K562 (cell line): Measurements from ENCODE around the gene RBM7. TPM values are rescaled to one million over a fixed set of nuclear protein-coding genes. Genes with fewer than 3 reads are reported as not detected.

Experiments
- ATAC-seq: fragments of 200-7000 bp; cut with Tn5 transposase; 3 replicates; pipeline ENCODE4 v1.9.1; 2020; ENCODE audit warnings: moderate library complexity
- BruUV-seq: library from RNA; stranded (reverse); fragments of 400-500 nt; replicated peaks from 2 replicates; lab custom pipeline; 2021; lab: Mats Ljungman, UMichigan
- CTCF ChIA-PET: fragments of 300-600 bp; formaldehyde crosslinking; extraction: SDS; loops from one replicate; lab custom pipeline; 2021; ENCODE audit warnings: low intra/inter-chr PET ratio; lab: Yijun Ruan, JAX
- POLR2A ChIA-PET: fragments of 300-600, 350-650 bp; sonication (Branson Sonifier 250); formaldehyde crosslinking; extraction: SDS; loops from one replicate; lab custom pipeline; 2021; ENCODE audit warnings: antibody characterized with exemption, inconsistent platforms; lab: Yijun Ruan, JAX
- DNase-seq, 4 experiments: peaks; one replicate each; pipeline versions ENCODE4 v3.0.0 to v3.0.0-alpha.2; 2011 to 2018; ENCODE audit warnings: low spot score in 3 of 4, mixed read lengths in 3 of 4; ENCODE audit errors: extremely low read depth in 1 of 4
- FAIRE-seq: peaks from 2 replicates; lab custom pipeline; 2011; peaks lifted over from hg19 to GRCh38; lab: Jason Lieb, UNC
- H2AFZ ChIP-seq: 2 replicates; pipeline ENCODE4 v1.6.0; 2011; ENCODE audit warnings: low read depth, low read length, control low read depth, inconsistent platforms
- H3K27ac ChIP-seq: fragments of 200-600 bp; 3 replicates; pipeline ENCODE4 v1.8.0; 2011; ENCODE audit warnings: low read depth, mild to moderate bottlenecking, control low read depth, inconsistent platforms, low read length, moderate library complexity, mixed read lengths; ENCODE audit errors: extremely low read depth
- H3K27me3 ChIP-seq, 2 experiments: fragments of 300-600 bp in 1 of 2; 2 replicates in 1 of 2; 3 replicates in 1 of 2; pipeline versions ENCODE4 v1.6.0 to v1.8.0; 2011; ENCODE audit warnings: inconsistent platforms in 2 of 2, low read length in 2 of 2, mild to moderate bottlenecking in 1 of 2, mixed read lengths in 1 of 2, moderate library complexity in 1 of 2; ENCODE audit not compliant: control insufficient read depth in 2 of 2, insufficient read depth in 2 of 2
- H3K36me3 ChIP-seq: fragments of 300-600 bp; 3 replicates; pipeline ENCODE4 v1.8.0; 2011; ENCODE audit warnings: mild to moderate bottlenecking, low read length, inconsistent platforms; ENCODE audit not compliant: control insufficient read depth, insufficient read depth
- H3K4me1 ChIP-seq, 2 experiments: fragments of 200-600 bp in 1 of 2; replicated peaks in 1 of 2; 2 replicates in 1 of 2; 3 replicates in 1 of 2; pipeline versions ENCODE4 v1.5.1 to v1.8.0; 2011; ENCODE audit warnings: inconsistent platforms in 2 of 2, low read length in 2 of 2, mild to moderate bottlenecking in 1 of 2, mixed read lengths in 1 of 2, moderate library complexity in 1 of 2; ENCODE audit not compliant: control insufficient read depth in 2 of 2, insufficient read depth in 2 of 2
- H3K4me2 ChIP-seq: 2 replicates; pipeline ENCODE4 v1.6.1; 2011; ENCODE audit warnings: low read length, control low read depth, inconsistent platforms, mixed read lengths; ENCODE audit not compliant: insufficient read depth
- H3K4me3 ChIP-seq: fragments of 200-600 bp; sonication (generic), shearing (Covaris generic); 2 replicates; pipeline ENCODE4 v1.5.1; 2016; ENCODE audit warnings: control low read depth, inconsistent platforms
- H3K79me2 ChIP-seq: fragments of 200-600 bp; 3 replicates; pipeline ENCODE4 v1.8.0; 2011; ENCODE audit warnings: low read length, inconsistent platforms; ENCODE audit not compliant: control insufficient read depth, insufficient read depth
- H3K9ac ChIP-seq, 2 experiments: 2 replicates each; pipeline versions ENCODE4 v1.6.0 to v1.6.1; 2011; ENCODE audit warnings: low read depth in 2 of 2, low read length in 2 of 2, control low read depth in 1 of 2, inconsistent platforms in 1 of 2, mild to moderate bottlenecking in 1 of 2, mixed read lengths in 1 of 2; ENCODE audit not compliant: insufficient read depth in 1 of 2
- H3K9me1 ChIP-seq: one replicate; pipeline ENCODE4 v1.6.0; 2011; ENCODE audit warnings: inconsistent platforms, mild to moderate bottlenecking, low read length, moderate library complexity; ENCODE audit not compliant: control insufficient read depth, insufficient read depth
- H3K9me3 ChIP-seq: replicated peaks from 2 replicates; pipeline ENCODE4 v1.5.1; 2011; ENCODE audit warnings: low read depth, low read length, inconsistent platforms; ENCODE audit not compliant: control insufficient read depth, insufficient read depth
- H4K20me1 ChIP-seq: replicated peaks from 2 replicates; pipeline ENCODE4 v1.6.1; 2011; ENCODE audit warnings: low read length, inconsistent platforms, mixed read lengths; ENCODE audit not compliant: control insufficient read depth, insufficient read depth
- in situ Hi-C: fragments of 300-500 bp; cut with MboI; formaldehyde crosslinking; loops from 4 replicates; pipeline ENCODE4 v1.15.0; 2018; ENCODE audit warnings: inconsistent platforms, mixed read lengths
- intact Hi-C: fragments of 100-400 bp; cut with micrococcal nuclease; formaldehyde crosslinking; loops from 2 replicates; pipeline ENCODE4 v1.14.2; 2022
- polyA plus RNA-seq, 8 experiments: library from polyadenylated mRNA; depleted of rRNA in 4 of 8; stranded (reverse) in 5 of 8; unstranded in 3 of 8; fragments of >200 nt; fragmentation: Nextera tagmentation in 2 of 8; fragmentation: Illumina TruSeq in 1 of 8; extraction: Ambion mirVana in 2 of 8; extraction: Trizol in 1 of 8; gene quantifications; 2 replicates each; pipeline versions ENCODE4 v1.2.1 to v1.2.3, GENCODE V29; 2011 to 2014; ENCODE audit warnings: inconsistent platforms in 1 of 8, missing spikeins in 1 of 8
- total RNA-seq, 7 experiments: library from RNA; depleted of rRNA in 6 of 7; stranded (reverse); fragments of >200 nt in 6 of 7; fragmentation: Illumina TruSeq in 2 of 7; extraction: Trizol in 2 of 7; gene quantifications; 2 replicates each; pipeline versions ENCODE4 v1.2.1 to v1.2.3, GENCODE V29; 2011 to 2021; ENCODE audit warnings: low replicate concordance in 1 of 7
- TF ChIP-seq, protein P1 (sequence below): sonication (generic); formaldehyde crosslinking; IDR thresholded peaks from 2 replicates; pipeline ENCODE4 v1.8.1; 2023; ENCODE audit warnings: mild to moderate bottlenecking, missing genetic modification reagents, moderate library complexity
- TF ChIP-seq, protein P2 (sequence below), 2 experiments: IDR thresholded peaks; 2 replicates each; pipeline ENCODE4 v1.6.1; 2012; ENCODE audit warnings: improper control_type of control experiment in 2 of 2, low read depth in 2 of 2, low read length in 2 of 2, borderline replicate concordance in 1 of 2

RBM7 gene
- total and polyA plus RNA-seq, 9 of the 15 experiments (the other 6 are each of a cell fraction or from before 2014, with no cell fraction given) = 26.0 to 76.8 (median 49.6) TPM

DNA sequence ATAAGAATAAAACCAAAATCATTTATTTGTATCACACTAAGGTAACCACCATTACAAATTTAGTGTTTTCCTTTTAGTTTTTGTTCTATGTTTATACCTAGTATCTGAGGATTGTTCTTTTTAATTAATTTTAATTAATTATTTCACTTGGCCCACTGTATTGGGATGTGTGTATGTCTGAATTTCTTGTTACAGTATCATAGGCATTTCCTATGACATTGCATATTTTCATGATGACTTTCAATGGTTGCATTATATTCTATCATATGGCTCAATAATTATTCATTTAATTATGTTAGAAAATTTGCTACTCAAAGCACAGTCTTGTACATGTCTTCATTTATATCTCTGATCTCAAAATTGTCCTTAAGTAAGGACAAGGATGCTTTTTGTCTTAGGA is 41.1 kb upstream of the RBM7 start:
- no peak for DNase-seq
- H3K9me3 ChIP-seq = no peaks in the 10 kb centered on the region
- 0 out of 5 replicates have a peak, but pooled peaks cover 0 to 6% of the 10 kb centered on the region in 2 experiments for H3K4me1 ChIP-seq
- ChIA-PET POLR2A (interaction anchor here (0.6 kb wide), 1 partner anchor 88 kb away, joined by 4 read pairs; no protein-coding TSS in a partner anchor), CTCF (no interaction called here)
- no peak overlapping the region for H3K4me3 ChIP-seq
- H3K79me2 ChIP-seq = no peaks in the 10 kb centered on the region
- TF ChIP-seq, protein P1, sequence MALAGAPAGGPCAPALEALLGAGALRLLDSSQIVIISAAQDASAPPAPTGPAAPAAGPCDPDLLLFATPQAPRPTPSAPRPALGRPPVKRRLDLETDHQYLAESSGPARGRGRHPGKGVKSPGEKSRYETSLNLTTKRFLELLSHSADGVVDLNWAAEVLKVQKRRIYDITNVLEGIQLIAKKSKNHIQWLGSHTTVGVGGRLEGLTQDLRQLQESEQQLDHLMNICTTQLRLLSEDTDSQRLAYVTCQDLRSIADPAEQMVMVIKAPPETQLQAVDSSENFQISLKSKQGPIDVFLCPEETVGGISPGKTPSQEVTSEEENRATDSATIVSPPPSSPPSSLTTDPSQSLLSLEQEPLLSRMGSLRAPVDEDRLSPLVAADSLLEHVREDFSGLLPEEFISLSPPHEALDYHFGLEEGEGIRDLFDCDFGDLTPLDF (CRISPR knock-in tag) = no peak
- TF ChIP-seq, protein P2, sequence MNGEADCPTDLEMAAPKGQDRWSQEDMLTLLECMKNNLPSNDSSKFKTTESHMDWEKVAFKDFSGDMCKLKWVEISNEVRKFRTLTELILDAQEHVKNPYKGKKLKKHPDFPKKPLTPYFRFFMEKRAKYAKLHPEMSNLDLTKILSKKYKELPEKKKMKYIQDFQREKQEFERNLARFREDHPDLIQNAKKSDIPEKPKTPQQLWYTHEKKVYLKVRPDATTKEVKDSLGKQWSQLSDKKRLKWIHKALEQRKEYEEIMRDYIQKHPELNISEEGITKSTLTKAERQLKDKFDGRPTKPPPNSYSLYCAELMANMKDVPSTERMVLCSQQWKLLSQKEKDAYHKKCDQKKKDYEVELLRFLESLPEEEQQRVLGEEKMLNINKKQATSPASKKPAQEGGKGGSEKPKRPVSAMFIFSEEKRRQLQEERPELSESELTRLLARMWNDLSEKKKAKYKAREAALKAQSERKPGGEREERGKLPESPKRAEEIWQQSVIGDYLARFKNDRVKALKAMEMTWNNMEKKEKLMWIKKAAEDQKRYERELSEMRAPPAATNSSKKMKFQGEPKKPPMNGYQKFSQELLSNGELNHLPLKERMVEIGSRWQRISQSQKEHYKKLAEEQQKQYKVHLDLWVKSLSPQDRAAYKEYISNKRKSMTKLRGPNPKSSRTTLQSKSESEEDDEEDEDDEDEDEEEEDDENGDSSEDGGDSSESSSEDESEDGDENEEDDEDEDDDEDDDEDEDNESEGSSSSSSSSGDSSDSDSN (IDR thresholded peaks at IDR 0.05; ENCODE audit: borderline replicate concordance in 1 of 2, low read depth in 2 of 2, low read length in 2 of 2) = no peak
- no peaks in the 10 kb centered on the region; a peak in 1 of 5 replicates for H3K27me3 ChIP-seq
- no peaks in the 10 kb centered on the region for H3K36me3 ChIP-seq
- intact Hi-C loops = no loop called here
- no peak overlapping the region for H3K4me2 ChIP-seq
- H3K9me1 ChIP-seq = no peaks in the 10 kb centered on the region
- in situ Hi-C loops = no loop called here
- no peaks in the 10 kb centered on the region for H4K20me1 ChIP-seq
- ATAC-seq = no peak
- no TSS peak for BruUV-seq
- no peak overlapping the region for H3K9ac ChIP-seq
- FAIRE-seq = no peak
- H2AFZ ChIP-seq = no peak overlapping the region
- H3K27ac ChIP-seq = no peak overlapping the region
